ENCODE data around the gene OR6Q1.

GRCh38 chr11:58000699-58001098 lies 30.1 kb upstream of the OR6Q1 start:
- TF ChIP-seq CTCF (IDR thresholded peaks at IDR 0.05) = no peak
- TF ChIP-seq EZH2 (IDR thresholded peaks at IDR 0.05; ENCODE audit: borderline replicate concordance, insufficient read depth, low read depth, low read length, poor library complexity, severe bottlenecking) = no peak
